ENCODE data around the gene CHST5. TPM values are rescaled to one million over a fixed set of nuclear protein-coding genes. Genes with fewer than 3 reads are reported as not detected.
A peak's percentile ranks its signal among the peaks of the same experiment; 100 is the strongest.

The CHST5 gene
- total RNA-seq, 6 experiments from 2014 or later = not detected

- H3K4me3 ChIP-seq = no peak overlapping the region
- no peaks in the 10 kb centered on the region for H3K36me3 ChIP-seq
- no peak overlapping the region for H3K27ac ChIP-seq
- no peak for TF ChIP-seq CTCF (IDR thresholded peaks at IDR 0.05)
- no peak for TF ChIP-seq POLR2A (IDR thresholded peaks at IDR 0.05)
- peak in 1 of 4 donors; percentile 18 for ATAC-seq
- intact Hi-C loops (cut with DNase I) = loop anchor here in 1 of 2 donors (10.0 kb wide), 1 partner anchor 49 kb away; the partner anchor contains the start of gene CHST5
- 81% methylated on average over 8 of the region's 9 CpGs for WGBS (ENCODE audit: insufficient coverage, low coverage, low lambda C conversion rate, missing lambda C conversion rate)
- DNase-seq = no peak
- no peaks in the 10 kb centered on the region for H3K4me1 ChIP-seq
- H3K9me3 ChIP-seq = no peaks in the 10 kb centered on the region
- H3K27me3 ChIP-seq = no peaks in the 10 kb centered on the region
These were observed 49.8 kb downstream of the CHST5 start for GRCh38 chr16:75486014-75486675.

GRCh38 chr16:75485230-75486013 is 50.5 kb downstream of the CHST5 start:
- Histone ChIP-seq H3K27me3 (no peaks in the 10 kb centered on the region), H3K4me3 (no peak overlapping the region), H3K27ac (no peak overlapping the region), H3K36me3 (no peaks in the 10 kb centered on the region), H3K4me1 (no peaks in the 10 kb centered on the region), H3K9me3 (no peaks in the 10 kb centered on the region)
- intact Hi-C loops (cut with DNase I) = loop anchor here in 1 of 2 donors (10.0 kb wide), 1 partner anchor 49 kb away; the partner anchor contains the start of gene CHST5
- peak in 1 of 4 donors; percentile 11 for ATAC-seq
- DNase-seq = no peak
- no peak for TF ChIP-seq CTCF (IDR thresholded peaks at IDR 0.05)
- TF ChIP-seq POLR2A (IDR thresholded peaks at IDR 0.05) = no peak
- 63% methylated on average over 3 of the region's 7 CpGs for WGBS (ENCODE audit: insufficient coverage, low coverage, low lambda C conversion rate, missing lambda C conversion rate)

GRCh38 chr16:75483222-75483621 is 52.7 kb downstream of the CHST5 start:
- H3K4me1 ChIP-seq = no peaks in the 10 kb centered on the region
- H3K27ac ChIP-seq = no peak overlapping the region
- ATAC-seq = no peak
- intact Hi-C loops (cut with DNase I) = loop anchor here in 1 of 2 donors (10.0 kb wide), 1 partner anchor 52 kb away; the partner anchor contains the start of gene CHST5
- H3K9me3 ChIP-seq = no peaks in the 10 kb centered on the region
- WGBS (ENCODE audit: insufficient coverage, low coverage, low lambda C conversion rate, missing lambda C conversion rate) = 100% methylated on average over 1 of the region's 2 CpGs
- no peaks in the 10 kb centered on the region for H3K36me3 ChIP-seq
- DNase-seq = no peak
- TF ChIP-seq POLR2A (IDR thresholded peaks at IDR 0.05) = no peak
- no peak for TF ChIP-seq CTCF (IDR thresholded peaks at IDR 0.05)
- no peak overlapping the region for H3K4me3 ChIP-seq
- H3K27me3 ChIP-seq = no peaks in the 10 kb centered on the region

GRCh38 chr16:75482434-75483205 is 53.3 kb downstream of the CHST5 start:
- Histone ChIP-seq H3K9me3 (no peaks in the 10 kb centered on the region), H3K27ac (no peak overlapping the region), H3K36me3 (no peaks in the 10 kb centered on the region), H3K4me3 (no peak overlapping the region), H3K4me1 (no peaks in the 10 kb centered on the region), H3K27me3 (no peaks in the 10 kb centered on the region)
- 85% methylated on average over 4 of the region's 14 CpGs for WGBS (ENCODE audit: insufficient coverage, low coverage, low lambda C conversion rate, missing lambda C conversion rate)
- intact Hi-C loops (cut with DNase I) = loop anchor here in 1 of 2 donors (10.0 kb wide), 1 partner anchor 52 kb away; the partner anchor contains the start of gene CHST5
- TF ChIP-seq CTCF (IDR thresholded peaks at IDR 0.05) = no peak
- DNase-seq = no peak
- no peak for ATAC-seq
